Activated CD4-positive, alpha-beta T cell treated with anti-CD3 and anti-CD28 coated beads, Interleukin-2, amount 50 U/mL, for 24 hours (primary cell): ENCODE data around the gene LEFTY2.
"Not testable (repeated sequence)": the region's sequence is repeated elsewhere in the genome, so short reads cannot be mapped to it uniquely, and the experiment has no call there.

ENCODE experiments used
- DNase-seq, 2 donors: peaks; one replicate each; pipeline ENCODE4 v3.0.0-alpha.2; 2020; ENCODE audit warnings: low read depth in 1 of 2, low spot score in 1 of 2

Gene LEFTY2

DNA sequence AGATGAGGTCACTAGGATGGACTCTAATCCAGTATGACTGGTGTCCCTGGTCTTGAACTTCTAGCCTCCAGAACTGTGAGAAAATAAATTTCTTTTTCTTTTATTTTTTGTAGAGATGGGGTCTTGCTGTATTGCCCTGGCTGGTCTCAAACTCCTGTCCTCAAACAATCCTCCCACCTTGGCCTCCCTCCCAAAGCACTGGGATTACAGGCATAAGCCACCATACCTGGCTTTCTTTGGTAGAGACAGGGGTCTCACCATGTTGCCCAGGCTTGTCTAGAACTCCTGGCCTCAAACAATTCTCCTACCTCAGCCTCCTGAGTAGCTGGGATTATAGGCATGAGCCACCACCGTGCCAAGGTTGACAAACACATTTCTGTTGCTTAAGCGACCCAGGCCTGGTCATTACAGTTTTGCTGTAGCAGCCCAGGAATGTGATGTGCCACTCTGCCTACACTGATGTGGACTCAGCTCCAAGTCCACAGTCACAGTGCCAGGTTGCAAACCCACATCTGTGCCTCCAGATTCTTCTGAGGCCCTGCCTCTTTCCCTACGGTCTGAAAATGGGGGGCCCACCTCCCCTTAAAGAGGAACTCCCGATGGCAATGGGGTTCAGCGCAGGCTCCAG lies 32.9 kb downstream of the LEFTY2 start:
- no peak for DNase-seq

DNA sequence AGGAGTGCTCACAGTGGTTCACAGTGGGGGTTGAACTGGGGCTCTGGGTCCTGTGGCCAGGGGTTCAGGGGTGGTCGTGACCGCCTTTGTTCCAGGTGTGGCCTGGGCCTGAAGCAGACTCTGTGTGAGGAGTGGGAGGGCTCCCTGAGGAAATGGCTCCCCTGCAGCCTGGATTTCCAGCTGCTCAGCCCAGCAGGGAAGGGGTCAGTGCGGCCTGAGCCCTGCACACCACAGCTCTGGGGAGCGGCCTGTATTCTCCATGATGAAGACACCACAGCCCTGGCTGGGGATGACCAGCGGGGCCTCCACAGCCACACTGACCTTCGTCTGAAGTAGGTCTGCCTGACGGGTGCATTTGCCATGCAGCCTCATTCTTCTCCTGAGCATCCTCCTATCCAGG lies 33.7 kb downstream of the LEFTY2 start:
- no peak for DNase-seq

DNA sequence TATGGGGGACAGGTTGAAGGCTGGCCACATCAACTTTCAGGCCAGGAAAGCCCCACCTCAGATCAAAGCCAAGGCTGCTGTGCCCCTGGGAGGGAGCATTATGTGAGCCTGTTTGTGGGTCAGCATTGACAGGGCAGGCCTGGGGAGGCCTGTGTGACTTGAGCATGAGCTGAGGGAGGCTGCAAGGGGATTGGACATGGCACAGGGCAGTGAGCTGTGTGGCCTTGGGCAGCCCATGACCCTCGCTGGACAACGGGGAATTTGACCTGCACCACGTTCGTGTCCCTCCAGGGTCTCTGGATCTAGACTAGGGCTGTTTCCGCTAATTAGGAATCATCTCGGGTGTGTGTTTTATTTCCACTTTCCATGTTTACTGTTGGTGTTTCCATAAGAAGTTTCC lies 34.6 kb downstream of the LEFTY2 start:
- no peak for DNase-seq

DNA sequence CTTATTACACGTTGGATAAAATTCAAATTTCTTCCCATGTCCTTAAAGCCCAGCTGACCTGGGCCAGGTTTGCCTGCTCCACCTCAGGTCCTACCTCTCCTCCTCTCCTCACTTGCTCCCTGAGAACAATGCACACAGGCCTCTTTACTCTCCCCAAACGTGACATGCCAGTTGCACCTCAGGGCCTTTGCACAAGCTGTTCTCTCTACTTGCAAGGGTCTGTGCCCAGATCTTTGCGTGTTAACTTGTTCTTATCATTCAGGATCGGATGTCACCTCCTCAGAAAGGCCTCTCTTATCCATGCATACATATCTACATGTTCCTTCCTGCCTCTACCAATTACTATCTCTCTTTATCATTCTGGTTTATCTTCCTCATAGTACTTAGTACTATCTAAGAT lies 37.4 kb downstream of the LEFTY2 start:
- DNase-seq, result no peak

DNA sequence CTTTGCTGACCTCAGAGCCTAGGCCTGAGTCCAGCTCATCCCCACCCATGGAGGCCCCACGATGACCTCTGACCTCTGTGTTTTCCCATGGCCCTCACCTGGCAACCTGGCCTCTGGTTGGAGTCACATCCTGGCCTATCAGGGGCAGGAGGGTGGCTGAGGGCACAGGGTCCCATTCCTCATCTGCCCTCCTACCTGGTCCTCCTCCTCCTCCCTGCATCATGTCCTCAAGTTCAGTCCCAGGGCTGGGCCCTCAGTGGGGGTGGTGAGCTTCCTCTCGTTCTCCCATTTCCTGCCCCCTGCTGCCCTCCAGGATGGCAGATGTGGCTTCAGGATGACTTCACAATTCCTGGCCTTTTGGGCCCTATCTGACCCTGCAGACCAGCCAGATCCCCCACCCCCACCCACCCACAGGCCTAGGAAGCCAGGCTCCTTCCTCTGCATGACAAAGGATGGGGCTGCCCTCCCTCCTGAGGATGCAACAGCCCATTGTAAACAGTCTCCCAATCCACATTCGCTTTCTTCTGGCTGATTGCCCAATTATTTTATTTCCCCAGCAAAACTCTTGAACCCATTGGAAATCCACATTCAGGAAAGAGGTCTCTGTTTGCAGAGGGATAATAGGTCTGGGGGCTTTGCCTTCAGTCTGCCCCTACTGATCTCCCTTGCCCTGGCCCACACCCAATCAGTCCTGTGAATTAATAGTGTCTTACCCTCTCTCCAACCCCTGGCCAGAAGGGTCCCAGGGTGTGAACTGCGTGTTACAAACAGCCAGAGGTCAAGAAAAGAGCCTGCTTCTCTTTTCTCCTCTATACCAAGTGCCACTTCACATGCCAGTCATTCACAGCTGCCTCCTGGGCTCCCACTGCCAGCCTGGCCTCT lies 41.7 kb downstream of the LEFTY2 start:
- DNase-seq, result no peak

DNA sequence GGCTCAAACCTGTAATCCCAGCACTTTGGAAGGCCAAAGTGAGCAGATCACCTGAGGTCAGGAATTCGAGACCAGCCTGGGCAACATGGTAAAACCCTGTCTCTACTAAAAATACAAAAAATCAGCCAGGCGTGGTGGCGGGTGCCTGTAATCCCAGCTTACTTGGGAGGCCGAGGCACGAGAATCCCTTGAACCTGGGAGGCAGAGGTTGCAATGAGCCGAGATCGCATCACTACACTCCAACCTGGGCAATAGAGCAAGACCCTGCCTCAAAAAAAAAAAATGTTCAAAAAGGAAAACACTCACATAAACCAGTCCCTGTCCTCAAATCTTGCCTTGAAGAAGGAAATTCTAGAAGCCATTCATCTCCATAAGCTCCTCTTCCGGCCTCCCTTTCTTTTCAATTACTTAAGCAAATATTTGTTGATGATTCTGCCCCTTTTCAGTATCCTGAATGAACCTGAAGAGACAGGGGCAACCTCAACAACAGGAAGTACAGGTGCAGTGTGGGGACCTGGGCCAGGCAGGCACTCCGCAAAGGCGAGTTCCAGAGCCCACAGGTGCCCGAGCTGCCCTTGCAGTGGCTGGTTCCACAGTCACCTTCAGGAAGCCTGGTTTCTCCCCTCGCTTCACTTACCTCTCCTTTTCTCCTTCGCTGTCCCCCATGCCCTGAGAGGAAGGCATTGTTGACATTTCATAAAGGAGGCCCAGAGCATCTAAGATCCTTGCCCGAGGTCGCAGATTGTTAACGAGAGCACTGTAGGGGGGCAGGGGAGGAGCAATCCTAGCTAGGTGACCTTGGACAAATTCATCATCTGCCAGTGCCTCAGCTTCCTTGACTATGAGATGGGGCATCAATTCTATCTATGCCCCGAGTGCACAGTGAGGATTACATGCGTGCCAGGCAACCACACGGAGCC lies 43.2 kb downstream of the LEFTY2 start:
- DNase-seq, result no peak

DNA sequence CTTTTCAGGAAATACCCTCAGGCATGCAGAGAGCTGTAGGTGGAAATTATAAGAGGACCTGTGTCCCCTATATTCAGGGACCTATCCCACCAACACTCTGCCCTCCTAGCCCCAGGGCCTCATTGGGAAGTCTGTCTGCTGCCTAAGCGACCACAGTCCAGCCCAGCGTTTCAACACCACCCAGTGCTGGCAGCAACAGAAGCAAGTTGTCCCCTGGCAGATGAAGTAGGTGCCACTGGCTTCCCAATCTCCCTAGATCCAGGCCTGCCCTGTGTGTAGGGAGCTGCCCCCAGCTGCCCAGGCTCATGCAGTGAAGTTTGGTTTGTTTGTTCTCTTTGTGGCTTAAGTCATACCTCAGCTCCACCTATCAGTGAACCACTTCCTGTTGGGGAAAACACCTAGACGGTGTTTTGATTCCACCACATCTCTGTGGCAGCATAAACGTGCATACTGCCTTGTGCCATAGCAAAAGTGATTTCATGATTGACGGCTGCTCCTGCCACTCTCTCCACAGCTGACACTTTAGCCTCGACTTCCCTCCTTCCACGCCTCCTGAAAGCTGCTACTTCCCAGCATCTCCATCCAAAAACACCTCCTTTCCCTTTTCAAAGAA lies 44.0 kb downstream of the LEFTY2 start:
- DNase-seq, result peak in 1 of 2 donors; percentile 68

DNA sequence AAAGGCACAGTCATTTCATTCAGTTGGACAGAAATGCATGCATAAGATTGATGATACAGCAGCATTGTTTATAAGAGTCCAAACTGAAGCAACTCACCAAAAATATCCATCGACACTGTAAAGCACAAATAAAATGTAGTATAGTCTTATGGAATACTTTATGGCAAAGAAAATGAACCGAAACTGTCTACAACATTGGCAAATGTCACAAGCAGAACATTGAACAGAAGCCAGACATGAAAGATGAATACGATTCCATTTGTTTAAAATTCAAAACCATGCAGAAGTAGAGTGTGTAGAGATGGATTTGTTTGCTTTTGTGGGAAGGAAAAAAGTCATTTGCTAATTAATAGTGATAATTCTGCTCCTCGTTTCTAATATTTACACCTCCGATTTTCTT lies 44.5 kb downstream of the LEFTY2 start:
- DNase-seq, result no peak

DNA sequence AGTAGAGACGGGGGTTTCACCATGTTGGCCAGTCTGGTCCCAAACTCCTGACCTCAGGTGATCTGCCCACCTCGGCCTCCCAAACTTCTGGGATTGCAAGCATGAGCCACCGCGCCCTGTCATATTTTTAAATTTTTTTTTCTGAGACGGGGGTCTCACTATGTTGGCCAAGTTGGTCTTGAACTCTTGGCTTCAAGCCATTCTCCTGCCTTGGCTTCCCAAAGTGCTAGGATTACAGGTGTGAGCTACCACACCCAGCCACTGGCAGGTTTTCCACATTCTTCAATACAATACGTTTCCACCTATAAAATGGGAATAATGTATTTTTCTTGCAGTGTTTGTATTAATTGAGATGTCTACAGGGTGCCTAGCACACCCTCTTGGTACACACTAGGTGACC lies 48.7 kb downstream of the LEFTY2 start:
- DNase-seq, result no peak

DNA sequence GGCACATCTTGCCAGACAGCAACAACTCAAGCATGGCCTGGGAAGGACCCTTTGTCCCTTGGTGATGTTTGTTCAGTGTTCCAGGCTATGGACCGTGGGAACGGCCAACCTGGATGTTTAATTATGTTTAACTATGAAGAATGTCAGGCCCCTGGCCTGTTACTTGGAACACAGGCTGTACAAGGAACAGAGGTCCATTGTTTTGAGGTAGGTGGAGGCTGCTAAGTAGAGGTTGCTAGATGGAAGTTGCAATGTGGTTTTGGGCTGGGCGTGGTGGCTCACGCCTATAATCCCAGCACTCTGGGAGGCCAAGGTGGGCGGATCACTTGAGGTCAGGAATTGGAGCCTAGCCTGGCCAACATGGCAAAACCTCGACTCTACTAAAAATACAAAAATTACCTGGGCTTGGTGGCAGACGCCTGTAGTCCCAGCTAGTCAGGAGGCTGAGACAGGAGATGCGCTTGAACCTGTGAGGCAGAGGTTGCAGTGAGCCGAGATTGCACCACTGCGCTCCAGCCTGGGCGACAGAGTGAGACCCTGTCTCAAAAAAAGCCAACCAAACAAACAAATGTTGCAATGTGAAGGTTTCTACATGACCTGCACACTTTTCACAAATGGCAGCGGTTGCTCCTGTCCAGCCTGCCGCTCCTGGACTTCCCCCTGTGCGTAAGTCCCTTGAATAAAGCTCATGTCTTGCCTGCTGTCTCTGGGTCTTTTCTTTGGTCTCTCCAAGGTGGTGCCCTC lies 49.6 kb downstream of the LEFTY2 start:
- DNase-seq, result no peak

DNA sequence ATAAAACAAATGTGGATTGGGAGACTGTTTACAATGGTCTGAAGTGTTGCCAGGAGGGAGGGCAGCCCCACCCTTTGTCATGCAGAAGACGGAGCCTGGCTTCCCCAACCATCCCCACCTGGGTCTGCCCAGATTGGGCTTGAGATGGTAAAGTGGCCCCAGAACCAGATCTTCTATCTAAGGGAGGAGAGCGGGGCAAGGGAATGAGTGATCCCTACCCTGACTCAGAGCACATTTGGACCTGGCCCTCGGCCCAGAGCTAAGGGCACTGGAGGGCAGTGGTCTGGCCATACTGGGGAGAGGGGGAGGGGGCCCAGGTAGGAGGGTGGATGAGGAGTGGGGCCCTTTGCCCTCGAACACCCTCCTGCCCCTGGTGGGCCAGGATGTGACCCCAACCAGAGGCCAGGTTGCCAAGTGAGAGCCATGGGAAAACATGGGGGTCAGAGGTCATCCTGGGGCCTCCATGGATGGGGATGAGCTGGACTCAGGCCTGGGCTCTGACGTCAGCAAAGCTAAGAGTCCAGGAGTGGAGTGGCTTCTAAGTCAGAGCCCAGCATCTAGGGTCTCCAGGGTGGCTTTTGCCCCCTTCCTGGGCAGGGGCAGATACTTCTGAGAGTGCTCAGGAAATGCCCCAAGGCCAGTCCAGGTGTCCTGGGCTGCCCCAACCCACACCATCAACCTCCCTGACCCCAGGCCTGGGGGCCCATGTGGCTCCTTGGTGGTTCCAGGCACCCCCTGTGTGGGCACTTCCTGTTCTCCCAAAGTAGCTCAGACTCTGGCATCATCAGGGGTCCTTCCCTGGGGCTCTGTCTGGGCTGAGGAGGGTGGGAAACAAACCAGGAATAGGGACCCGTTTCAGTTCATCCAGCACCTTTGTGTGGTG lies 50.4 kb downstream of the LEFTY2 start:
- DNase-seq, result no peak

DNA sequence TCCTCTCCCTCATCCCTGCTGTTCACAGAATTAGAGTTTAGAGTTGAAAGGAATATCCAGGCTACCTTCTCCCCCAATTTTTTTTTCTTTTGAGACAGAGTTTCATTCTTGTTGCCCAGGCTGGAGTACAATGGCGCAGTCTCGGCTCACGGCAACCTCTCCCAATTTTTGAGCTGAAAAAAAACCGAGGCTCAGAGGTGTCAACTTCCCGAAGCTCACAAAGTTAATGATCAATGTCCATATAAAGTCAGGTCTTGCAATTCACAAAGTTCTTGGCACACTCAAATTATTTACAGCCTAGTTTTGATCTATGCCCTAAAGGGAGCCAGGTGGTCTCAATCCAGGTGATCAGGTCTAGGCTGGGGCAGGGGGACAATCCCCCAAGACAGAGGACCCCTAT lies 51.3 kb downstream of the LEFTY2 start:
- no peak for DNase-seq

DNA sequence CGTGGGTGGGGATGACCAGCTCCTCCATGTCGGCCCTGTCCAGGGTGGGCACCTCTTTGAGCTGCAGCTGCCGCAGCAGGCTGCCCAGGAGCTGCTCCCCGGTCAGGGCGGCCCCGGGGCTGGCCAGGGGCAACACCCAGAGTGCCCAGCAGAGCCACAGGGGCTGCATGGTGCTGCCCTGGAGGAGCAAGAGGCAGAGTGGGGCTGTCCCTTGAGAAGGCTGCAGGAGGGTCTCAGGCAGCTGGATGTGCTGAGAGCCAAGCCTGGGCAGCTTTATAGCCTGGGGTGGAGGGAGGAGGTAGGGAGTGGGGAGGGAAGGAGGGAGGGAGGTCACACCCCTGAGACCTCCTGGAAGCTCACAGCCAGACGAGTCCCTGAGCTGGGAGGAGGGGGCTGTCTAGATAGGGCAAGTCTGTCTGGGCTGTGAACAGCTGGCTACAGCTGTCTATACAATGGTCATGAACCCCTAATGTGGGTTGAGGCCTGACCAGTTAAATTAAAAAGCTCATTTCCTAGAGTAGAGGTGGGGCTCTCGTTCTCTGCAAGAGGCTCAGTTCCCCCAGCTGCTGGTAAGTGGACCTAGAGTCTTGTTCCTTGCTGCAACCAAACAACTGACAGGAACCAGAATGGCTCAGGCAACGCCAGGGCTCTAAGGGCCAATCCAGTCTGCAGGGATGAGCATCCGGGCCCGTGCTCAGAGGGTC lies 52.0 kb downstream of the LEFTY2 start, which contains the start of gene LEFTY1:
Gene LEFTY1, minus strand, starts transcription at position 249 of the 704 bp plus-strand sequence. Its CDS starts 80 bp downstream, at position 169.
- no peak for DNase-seq

DNA sequence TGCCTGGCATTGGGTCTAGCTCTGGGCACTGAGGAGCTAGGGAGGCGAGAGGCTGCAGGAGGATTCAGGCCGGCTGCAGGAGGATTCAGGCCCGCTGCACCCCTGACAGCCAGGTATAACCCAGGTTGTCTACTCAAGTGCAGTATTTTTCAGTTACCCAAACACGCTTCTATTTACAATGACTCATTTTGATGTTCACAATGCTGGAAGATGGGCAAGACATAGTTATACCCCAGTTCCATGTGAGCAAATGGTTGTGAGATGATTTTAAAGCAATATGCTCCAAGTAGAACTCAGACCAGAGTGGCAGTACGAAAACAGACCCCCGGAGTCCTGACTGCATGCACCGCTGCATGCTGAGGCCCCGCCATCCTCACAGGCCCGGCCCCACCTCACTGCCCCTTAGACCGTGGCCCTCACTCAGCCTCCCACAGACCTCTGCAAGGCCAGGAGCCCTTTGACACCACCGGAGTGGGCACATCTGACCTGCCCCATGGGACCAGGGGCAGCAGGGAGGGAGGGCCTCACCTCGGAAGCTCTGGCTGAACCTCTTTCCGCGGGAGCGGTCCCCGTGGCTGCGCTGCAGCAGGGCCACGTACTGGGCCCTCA lies 52.6 kb downstream of the LEFTY2 start:
- no peak for DNase-seq

DNA sequence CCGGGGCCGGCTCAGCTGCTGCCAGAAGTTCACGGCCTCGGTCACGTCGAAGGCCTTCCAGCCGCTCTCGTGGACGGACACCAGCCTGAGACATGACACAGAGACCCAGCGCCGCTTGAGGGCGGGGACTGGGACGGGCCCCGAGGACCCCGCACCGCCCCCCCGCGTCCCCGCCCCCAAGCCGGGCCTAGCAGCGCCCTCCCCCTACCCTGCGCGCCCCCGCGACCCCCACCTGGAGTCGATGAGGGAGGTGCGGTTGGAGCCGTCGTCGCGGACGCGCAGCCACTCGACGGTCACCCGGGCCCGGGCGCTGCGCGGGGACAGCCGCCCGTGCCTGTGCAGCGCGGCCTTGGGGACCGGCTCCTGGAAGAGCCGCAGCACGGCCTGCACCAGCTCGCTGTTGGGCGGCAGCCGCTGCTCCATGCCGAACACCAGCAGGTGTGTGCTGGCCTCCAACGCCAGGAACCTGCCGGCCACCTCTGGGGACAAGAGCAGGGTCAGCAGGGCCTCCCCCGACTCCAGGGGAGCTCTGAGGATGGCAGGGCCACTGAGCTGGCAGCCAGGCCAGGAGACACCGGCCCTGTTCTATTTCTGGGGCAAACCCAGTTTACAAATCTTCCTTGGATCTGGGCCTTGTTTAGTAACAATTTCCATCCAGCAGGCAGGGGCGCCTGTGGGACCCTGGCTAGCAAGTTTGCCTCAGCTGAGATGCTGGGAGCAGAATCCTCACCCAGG lies 53.3 kb downstream of the LEFTY2 start:
- not testable (repeated sequence) for DNase-seq

DNA sequence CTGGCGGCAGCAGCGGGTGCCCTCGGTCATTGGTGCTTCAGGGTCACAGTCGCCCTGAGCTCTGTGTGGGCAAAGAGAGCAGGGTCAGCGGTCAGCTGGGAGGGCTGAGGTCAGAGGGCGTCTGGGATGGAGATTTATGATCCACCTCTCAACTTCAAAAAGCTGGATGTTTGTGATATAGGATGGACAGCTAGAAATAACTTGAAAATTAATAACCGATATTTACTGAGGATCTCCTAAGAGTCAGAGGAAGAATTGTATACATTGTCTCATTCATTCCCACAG lies 54.0 kb downstream of the LEFTY2 start:
- DNase-seq, result no peak
